PFSK-1 (cell line): ENCODE results near the gene ADORA3.

Experiments
- FOXP2 ChIP-seq: optimal IDR thresholded peaks from 2 replicates; pipeline ENCODE3; 2011; ENCODE audit warnings: borderline replicate concordance, control low read depth, inconsistent platforms; ENCODE audit not compliant: insufficient read depth; ENCODE audit errors: extremely low read length, extremely low read depth
- POLR2AphosphoS5 ChIP-seq: IDR thresholded peaks from 2 replicates; pipeline ENCODE4 v1.6.1; 2012; ENCODE audit warnings: low read depth, mild to moderate bottlenecking, control low read depth, low read length, moderate library complexity
- SIN3A ChIP-seq: IDR thresholded peaks from 2 replicates; pipeline ENCODE4 v1.6.1; 2012; ENCODE audit warnings: mild to moderate bottlenecking, low read length, moderate library complexity, borderline replicate concordance; ENCODE audit not compliant: insufficient read depth
- TAF1 ChIP-seq: IDR thresholded peaks from 2 replicates; pipeline ENCODE4 v1.6.1; 2012; ENCODE audit warnings: low read length, control low read depth, borderline replicate concordance; ENCODE audit not compliant: insufficient read depth
- TF ChIP-seq, protein P1 (sequence below), 2 experiments: IDR thresholded peaks; 2 replicates each; pipeline versions ENCODE4 v1.6.1 to v1.8.0; 2011 to 2012; ENCODE audit warnings: low read depth in 2 of 2, low read length in 2 of 2, control low read depth in 1 of 2, inconsistent platforms in 1 of 2, mild to moderate bottlenecking in 1 of 2, moderate library complexity in 1 of 2; ENCODE audit not compliant: insufficient read depth in 1 of 2

- TF ChIP-seq TAF1 (no peak), POLR2AphosphoS5 (no peak), FOXP2 (no peak), SIN3A (no peak)
- TF ChIP-seq, protein P1, sequence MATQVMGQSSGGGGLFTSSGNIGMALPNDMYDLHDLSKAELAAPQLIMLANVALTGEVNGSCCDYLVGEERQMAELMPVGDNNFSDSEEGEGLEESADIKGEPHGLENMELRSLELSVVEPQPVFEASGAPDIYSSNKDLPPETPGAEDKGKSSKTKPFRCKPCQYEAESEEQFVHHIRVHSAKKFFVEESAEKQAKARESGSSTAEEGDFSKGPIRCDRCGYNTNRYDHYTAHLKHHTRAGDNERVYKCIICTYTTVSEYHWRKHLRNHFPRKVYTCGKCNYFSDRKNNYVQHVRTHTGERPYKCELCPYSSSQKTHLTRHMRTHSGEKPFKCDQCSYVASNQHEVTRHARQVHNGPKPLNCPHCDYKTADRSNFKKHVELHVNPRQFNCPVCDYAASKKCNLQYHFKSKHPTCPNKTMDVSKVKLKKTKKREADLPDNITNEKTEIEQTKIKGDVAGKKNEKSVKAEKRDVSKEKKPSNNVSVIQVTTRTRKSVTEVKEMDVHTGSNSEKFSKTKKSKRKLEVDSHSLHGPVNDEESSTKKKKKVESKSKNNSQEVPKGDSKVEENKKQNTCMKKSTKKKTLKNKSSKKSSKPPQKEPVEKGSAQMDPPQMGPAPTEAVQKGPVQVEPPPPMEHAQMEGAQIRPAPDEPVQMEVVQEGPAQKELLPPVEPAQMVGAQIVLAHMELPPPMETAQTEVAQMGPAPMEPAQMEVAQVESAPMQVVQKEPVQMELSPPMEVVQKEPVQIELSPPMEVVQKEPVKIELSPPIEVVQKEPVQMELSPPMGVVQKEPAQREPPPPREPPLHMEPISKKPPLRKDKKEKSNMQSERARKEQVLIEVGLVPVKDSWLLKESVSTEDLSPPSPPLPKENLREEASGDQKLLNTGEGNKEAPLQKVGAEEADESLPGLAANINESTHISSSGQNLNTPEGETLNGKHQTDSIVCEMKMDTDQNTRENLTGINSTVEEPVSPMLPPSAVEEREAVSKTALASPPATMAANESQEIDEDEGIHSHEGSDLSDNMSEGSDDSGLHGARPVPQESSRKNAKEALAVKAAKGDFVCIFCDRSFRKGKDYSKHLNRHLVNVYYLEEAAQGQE (IDR thresholded peaks at IDR 0.05; ENCODE audit: insufficient read depth in 1 of 2, low read depth in 2 of 2, low read length in 2 of 2), result no peak
Observed at GRCh38 chr1:111512132-111512889, 8.9 kb upstream of the ADORA3 start.
